Erythroblast (primary cell): ENCODE measurements around the gene DYRK2.

Experiments used
- GATA1 ChIP-seq: IDR thresholded peaks from 2 replicates; pipeline ENCODE4 v1.6.1; 2011; ENCODE audit warnings: low read depth, mild to moderate bottlenecking, control low read depth, low read length, moderate library complexity
- POLR2A ChIP-seq: IDR thresholded peaks from 2 replicates; pipeline ENCODE4 v1.6.1; 2011; ENCODE audit warnings: mild to moderate bottlenecking, low read length

DNA sequence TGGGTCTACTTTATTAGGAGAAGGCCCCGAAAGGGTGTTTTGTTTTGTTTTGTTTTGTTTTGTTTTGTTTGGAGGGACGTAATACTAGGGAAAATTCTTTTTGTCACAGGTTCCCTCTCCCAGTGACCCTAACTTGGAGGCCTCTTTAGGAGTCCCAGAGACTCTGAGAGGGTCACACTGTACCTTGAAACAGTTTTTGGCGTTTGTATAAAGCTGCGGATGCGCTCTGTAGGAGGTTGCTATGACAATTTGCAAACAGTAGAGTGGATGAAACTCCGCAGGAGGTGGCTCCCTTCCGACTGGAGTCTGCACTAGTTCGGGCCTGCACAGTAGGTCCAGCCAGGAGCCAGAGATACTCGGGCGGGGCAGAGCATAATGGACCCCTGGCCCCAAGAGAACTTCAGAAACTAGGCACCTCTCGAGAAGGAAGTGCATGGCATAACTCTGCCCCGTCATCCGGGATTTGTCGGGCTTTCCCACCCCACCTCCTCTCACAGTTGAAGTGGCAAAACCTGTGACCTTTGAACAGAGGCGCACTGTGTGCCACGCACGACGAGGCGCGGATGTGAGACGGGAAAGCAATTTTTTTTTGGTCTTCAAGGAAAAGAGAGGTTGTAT lies 1.3 kb upstream of the DYRK2 start:
- TF ChIP-seq POLR2A (no peak), GATA1 (no peak)
